ENCODE data around the gene TRIM60. TPM values are rescaled to one million over a fixed set of nuclear protein-coding genes. Genes with fewer than 3 reads are reported as not detected.

TRIM60 gene
- total RNA-seq, 1 experiment from 2014 or later, result not detected

- Histone ChIP-seq H3K4me3 (ENCODE audit: low read length) (no peak overlapping the region), H3K27me3 (ENCODE audit: low read length) (no peaks in the 10 kb centered on the region), H3K36me3 (ENCODE audit: insufficient read depth, low read length) (peaks cover 38% of the 10 kb centered on the region; the same call in 1 of the 2 replicates), H3K9me3 (ENCODE audit: low read length) (no peaks in the 10 kb centered on the region), H3K79me2 (ENCODE audit: low read length) (no peaks in the 10 kb centered on the region), H3K4me1 (ENCODE audit: low read length) (no peaks in the 10 kb centered on the region), H3K4me2 (ENCODE audit: low read depth, low read length, poor library complexity, severe bottlenecking) (no peak overlapping the region), H3K27ac (ENCODE audit: low read length) (no peak overlapping the region), H3K9me2 (replicated peaks; ENCODE audit: insufficient read depth, low read length) (no peaks in the 10 kb centered on the region), H3K9ac (ENCODE audit: low read length) (no peak overlapping the region), H4K20me1 (ENCODE audit: insufficient read depth, low read depth, low read length) (no peaks in the 10 kb centered on the region), H2AFZ (ENCODE audit: low read length) (no peak overlapping the region)
- no peak for DNase-seq
These were observed 56.6 kb downstream of the TRIM60 start for GRCh38 chr4:165088366-165088765.

Small RNAs within 50 kb of the gene (small RNA-seq; reads per million reads assigned to genes)
- gene AC106872.12, result not detected

Other genes with a start within 250 kb of the TRIM60 start
- gene APELA, start 154.8 kb upstream of the TRIM60 start, total RNA-seq (2014; rRNA removed; shearing (Covaris generic); ENCODE audit: low replicate concordance), result not detected in 2 replicates
- 6.9 and 8.4 TPM in 2 replicates for gene TRIM61, start 54.3 kb upstream of the TRIM60 start, total RNA-seq (2014; rRNA removed; shearing (Covaris generic); ENCODE audit: low replicate concordance)
- not detected in 2 replicates for gene TRIM75, start 21.9 kb downstream of the TRIM60 start, total RNA-seq (2014; rRNA removed; shearing (Covaris generic); ENCODE audit: low replicate concordance)
- 21.1 and 44.4 TPM in 2 replicates for gene TMEM192, start 80.9 kb downstream of the TRIM60 start, total RNA-seq (2014; rRNA removed; shearing (Covaris generic); ENCODE audit: low replicate concordance)
- 27.3 and 31.5 TPM in 2 replicates for gene KLHL2, start 175.6 kb downstream of the TRIM60 start, total RNA-seq (2014; rRNA removed; shearing (Covaris generic); ENCODE audit: low replicate concordance)

Measured in Karpas-422 (cell line).